HuH-7.5 (cell line): ENCODE data around the gene TRIM54.
A peak's percentile ranks its signal among the peaks of the same experiment; 100 is the strongest.
"Not testable (repeated sequence)": the region's sequence is repeated elsewhere in the genome, so short reads cannot be mapped to it uniquely, and the experiment has no call there.

Experiments
- DNase-seq: peaks from one replicate; pipeline ENCODE4 v3.0.0; 2011; ENCODE audit warnings: low spot score

The TRIM54 gene

DNA sequence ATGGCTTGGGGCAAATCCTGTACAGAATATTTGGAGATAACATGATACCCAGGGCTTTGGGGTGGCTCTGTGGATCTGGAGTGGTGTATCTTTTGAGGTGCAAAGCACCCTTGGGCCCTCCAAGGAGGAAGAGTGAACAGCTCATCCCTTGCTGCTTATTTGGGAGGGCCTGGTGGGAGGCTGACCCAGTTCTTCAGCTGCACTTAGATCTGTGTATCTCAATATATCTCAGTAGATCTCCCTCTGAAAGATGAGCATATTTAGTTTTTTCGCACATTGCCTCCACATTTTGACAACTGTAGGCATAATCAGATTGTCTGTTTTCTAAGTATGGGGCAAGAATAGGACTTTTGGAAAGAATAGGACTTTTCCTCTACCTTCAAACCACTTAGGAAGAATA lies 2.8 kb downstream of the TRIM54 start:
- no peak for DNase-seq

- no peak for DNase-seq
Measured at GRCh38 chr2:27285481-27285880, 3.3 kb downstream of the TRIM54 start.

GRCh38 chr2:27288610-27289009 lies 6.4 kb downstream of the TRIM54 start:
- no peak for DNase-seq

GRCh38 chr2:27290549-27290948 lies 8.3 kb downstream of the TRIM54 start:
- DNase-seq = no peak

- DNase-seq = no peak
Measured at GRCh38 chr2:27291865-27292264, 9.6 kb downstream of the TRIM54 start.

DNA sequence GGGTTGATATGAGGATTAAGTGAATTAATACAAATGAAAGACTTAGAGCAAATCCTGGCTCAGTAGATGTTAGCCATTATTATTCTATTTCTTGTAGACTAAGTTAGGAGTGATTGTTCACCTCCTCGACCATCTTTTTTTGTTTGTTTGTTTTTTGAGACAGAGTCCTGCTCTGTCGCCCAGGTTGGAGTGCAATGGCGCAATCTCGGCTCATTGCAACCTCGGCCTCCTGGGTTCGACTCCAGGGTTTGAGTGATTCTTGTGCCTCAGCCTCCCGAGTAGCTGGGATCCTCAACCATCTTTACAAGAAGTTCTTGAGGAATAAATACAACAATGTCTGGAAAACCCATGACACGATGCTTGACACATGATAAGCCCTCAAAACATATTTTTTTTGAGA lies 12.7 kb downstream of the TRIM54 start:
- DNase-seq = no peak

GRCh38 chr2:27296481-27296880 lies 14.3 kb downstream of the TRIM54 start:
- DNase-seq = no peak

DNA sequence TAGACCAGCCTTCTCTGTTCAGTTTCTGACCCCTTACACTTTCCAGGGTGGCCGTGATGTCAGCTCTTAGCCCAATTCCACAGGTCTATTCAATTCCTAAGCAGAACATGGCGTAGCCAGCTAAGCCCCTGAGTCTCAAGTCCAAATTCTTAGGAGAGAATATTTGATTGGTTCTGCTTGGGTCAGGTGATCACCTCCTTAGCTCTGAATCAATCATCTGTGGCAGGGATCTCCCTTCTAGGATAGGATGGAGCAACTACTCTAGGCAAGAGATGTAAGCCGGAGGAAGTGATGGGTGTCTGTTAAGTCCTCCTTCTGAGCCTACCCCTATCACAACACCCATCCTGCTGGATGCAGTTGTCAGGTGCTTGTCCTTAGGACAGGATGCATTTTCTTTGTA lies 15.0 kb downstream of the TRIM54 start:
- no peak for DNase-seq

DNA sequence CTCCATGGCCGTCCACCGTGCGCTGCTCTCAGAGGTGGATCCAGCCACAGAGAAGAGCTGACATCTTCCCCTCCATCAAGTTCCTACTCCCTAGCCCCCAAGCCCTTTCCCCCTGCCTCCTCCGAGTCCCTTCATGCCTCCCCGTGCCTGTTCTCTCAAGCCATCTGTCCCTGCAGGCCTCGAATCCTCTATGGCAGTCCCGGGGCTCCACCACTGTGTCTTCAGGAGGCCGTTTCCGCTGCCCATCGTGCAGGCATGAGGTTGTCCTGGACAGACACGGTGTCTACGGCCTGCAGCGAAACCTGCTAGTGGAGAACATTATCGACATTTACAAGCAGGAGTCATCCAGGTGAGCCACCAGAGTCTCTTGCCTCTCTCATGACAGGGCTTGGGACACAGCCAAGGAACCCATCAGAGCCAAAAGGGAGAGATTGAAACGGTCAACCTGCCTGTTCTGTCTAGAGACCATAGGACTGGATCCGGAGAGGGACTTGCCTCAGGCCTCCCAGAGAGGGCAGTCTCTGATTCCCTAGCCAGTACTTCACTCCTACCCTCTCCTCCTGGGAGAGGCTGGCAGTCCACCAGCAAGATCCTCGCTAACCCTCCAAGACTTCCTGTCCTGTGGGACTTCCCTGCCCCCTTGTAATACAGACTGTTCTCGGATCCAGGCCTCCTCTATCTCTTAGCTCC lies 16.3 kb downstream of the TRIM54 start:
- DNase-seq = no peak

- DNase-seq = not testable (repeated sequence)
Measured at GRCh38 chr2:27300606-27301005, 18.4 kb downstream of the TRIM54 start.

DNA sequence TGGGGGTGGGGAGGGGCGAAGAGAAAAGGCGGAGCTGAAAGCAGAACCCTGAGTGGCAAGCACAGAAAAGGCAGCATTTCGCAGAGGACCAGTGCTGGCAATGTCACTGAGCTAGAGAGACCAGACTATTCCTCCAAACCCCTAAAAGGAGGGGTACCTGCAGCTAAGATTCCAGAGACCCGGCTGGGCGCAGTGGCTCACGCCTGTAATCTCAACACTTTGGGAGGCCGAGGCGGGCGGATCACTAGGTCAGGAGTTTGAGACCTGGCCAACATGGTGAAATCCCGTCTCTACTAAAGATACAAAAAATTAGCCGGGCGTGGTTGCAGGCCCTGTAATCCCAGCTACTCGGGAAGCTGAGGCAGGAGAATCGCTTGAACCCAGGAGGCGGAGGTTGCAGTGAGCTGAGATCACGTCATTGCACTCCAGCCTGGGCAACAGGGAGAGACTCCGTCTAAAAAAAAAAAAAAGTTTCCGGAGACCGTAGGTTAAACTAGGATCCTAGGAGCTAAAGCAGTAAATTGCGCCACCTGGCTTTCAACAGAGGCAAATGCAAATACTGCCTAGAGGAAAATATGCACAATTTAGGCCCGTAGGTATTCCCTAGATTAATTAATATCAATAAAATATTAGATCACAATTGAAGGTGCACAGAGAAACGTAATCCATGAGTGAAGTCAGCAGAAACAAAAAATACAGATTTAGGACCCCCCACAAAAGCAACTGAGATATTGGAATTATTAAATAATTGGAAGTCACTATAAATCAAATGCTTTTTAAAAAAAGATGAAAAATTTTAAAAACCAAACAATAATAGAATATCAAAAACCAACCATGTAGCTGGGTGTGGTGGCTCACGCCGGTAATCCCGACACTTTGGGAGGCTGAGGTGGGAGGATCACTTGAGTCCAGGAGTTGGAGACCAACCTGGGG lies 21.1 kb downstream of the TRIM54 start:
- DNase-seq = peak; percentile 73

GRCh38 chr2:27304488-27305240 lies 22.4 kb downstream of the TRIM54 start:
- no peak for DNase-seq

GRCh38 chr2:27305516-27305915 lies 23.3 kb downstream of the TRIM54 start:
- no peak for DNase-seq

DNA sequence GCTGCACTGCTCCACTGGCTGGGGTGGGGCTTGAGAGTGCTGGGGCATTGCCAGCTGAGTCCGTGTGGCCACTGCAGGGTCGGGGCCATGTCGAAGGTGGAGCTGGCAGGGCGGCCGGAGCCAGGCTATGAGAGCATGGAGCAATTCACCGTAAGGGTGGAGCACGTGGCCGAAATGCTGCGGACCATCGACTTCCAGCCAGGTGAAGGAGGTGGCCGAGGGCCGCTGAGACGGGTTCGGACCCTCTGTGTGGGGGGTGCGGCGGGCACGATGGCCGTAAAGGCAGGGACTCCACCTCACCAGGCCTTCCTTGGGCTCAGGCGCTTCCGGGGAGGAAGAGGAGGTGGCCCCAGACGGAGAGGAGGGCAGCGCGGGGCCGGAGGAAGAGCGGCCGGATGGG lies 23.9 kb downstream of the TRIM54 start:
- no peak for DNase-seq

DNA sequence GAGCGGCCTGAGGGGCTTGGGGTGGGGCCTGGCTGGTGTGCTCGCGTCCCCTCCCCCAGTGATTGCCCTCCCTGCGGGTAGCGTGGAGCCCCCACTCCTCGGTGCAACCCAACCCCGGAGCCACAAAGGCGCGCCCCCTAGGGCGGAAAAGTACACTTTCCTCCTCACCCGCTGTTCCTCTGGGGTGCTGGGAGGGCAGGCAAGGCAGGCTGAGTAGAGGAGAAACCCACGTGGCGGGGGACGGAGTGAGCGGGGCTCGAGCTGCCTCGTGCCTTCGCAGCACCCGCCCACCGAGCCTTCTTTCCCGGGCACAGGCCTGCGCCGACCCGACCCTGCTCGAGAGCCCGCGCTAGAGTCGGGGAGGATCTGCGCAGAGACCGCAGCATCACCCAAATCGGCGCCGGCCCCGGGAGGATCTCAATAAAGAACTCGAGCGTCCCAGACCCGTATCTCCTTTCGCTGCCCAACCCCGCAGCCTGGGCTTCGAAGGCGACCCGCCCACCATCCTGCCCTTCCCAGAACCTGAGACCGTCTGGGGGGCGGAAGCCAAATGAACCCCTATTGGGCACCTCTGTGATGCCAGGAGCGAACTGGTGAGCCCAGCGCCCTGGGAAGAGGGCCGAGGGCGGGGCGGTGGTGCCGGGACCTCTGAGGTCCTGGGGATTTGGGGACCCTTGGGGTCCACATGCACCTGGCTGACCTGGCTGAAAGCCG lies 24.5 kb downstream of the TRIM54 start:
- DNase-seq = no peak

DNA sequence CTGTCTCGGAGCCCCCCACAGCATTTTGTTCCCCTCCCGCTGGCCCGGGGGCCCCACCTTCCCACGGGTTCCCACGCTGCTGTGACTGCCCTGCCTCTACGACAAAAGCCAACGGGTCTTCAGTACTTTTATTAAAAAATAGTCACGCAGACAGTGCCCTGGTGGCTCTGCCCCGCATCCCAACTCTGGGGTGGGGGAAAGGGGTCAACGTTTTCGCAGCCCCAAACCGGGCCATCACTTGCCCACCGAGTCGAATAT lies 25.0 kb downstream of the TRIM54 start:
- DNase-seq = no peak

GRCh38 chr2:27307545-27308358 lies 25.5 kb downstream of the TRIM54 start:
- no peak for DNase-seq

DNA sequence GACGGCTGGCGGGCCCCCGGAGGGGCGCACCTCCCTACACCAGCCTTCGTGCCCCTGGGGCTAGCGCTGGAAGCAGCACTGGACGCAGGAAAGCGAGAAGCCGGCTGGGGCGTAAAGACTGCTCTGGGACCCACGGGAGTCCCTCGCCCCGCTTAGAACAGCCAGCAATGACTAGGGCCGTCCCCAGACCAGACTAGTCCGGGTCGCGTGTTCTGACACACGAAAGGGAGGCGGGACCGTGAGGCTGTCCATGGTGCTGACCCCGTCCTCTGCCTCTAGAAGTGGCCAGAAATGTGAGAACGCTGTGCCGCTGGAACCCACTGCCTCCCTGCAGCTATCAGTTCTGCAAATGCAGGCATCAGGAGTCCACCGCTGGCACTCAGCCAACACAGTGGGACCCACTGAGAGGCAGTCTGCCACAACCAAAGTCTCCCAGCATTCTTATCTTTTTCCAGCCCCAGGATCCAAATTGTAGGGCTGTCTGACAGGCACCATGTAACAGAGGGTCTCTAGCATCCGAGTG lies 26.2 kb downstream of the TRIM54 start, which contains the start of gene UCN:
Gene UCN, minus strand, starts transcription at position 87 of the 523 bp plus-strand sequence. CDS start 550 bp downstream, outside the sequence.
- DNase-seq = no peak

- no peak for DNase-seq
Measured at GRCh38 chr2:27309651-27310050, 27.4 kb downstream of the TRIM54 start.

DNA sequence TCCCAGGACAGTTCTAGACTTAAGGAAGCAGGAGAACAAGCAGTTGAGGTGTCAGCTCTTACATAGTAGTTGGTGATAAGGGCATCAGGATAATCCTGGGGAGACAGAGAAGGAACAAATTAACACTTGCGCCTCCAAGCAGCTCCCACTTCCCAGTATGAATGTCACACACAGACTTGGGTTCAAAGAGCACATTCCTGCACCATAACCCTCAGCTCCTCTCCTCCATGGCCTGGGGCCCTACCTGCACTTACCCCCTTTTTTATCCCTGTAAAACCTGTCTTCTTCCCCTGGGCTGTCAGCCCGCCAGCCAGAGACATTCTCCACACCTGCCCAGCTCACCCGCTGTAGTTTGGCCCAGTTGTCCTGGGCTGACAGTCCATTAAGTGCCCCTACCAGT lies 29.9 kb downstream of the TRIM54 start:
- DNase-seq = no peak
